HL-60 (cell line): ENCODE data around the gene NAP1L4.

Experiments used
- SPI1 ChIP-seq: IDR thresholded peaks from 2 replicates; pipeline ENCODE4 v1.6.1; 2012; ENCODE audit warnings: low read depth, mild to moderate bottlenecking, borderline replicate concordance
- TF ChIP-seq, protein P1 (sequence below): IDR thresholded peaks from one replicate; pipeline ENCODE4 v1.5.1; 2011; ENCODE audit warnings: low read length, control low read depth, inconsistent platforms; ENCODE audit not compliant: insufficient read depth

GRCh38 chr11:2932850-2933251 lies 59.3 kb downstream of the NAP1L4 start:
- TF ChIP-seq, protein P1, sequence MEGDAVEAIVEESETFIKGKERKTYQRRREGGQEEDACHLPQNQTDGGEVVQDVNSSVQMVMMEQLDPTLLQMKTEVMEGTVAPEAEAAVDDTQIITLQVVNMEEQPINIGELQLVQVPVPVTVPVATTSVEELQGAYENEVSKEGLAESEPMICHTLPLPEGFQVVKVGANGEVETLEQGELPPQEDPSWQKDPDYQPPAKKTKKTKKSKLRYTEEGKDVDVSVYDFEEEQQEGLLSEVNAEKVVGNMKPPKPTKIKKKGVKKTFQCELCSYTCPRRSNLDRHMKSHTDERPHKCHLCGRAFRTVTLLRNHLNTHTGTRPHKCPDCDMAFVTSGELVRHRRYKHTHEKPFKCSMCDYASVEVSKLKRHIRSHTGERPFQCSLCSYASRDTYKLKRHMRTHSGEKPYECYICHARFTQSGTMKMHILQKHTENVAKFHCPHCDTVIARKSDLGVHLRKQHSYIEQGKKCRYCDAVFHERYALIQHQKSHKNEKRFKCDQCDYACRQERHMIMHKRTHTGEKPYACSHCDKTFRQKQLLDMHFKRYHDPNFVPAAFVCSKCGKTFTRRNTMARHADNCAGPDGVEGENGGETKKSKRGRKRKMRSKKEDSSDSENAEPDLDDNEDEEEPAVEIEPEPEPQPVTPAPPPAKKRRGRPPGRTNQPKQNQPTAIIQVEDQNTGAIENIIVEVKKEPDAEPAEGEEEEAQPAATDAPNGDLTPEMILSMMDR, result no peak
- no peak for TF ChIP-seq SPI1
